ENCODE measurements around the gene CHI3L1. TPM values are rescaled to one million over a fixed set of nuclear protein-coding genes. Genes with fewer than 3 reads are reported as not detected.

Gene CHI3L1
- total and polyA plus RNA-seq, 2 donors from 2014 or later = 49.5 to 96.6 TPM

- no peaks in the 10 kb centered on the region for H3K36me3 ChIP-seq (ENCODE audit: control insufficient read depth in 2 of 3, insufficient read depth in 3 of 3, low read length in 3 of 3)
Measured at GRCh38 chr1:203181586-203182386, 4.7 kb downstream of the CHI3L1 start.

GRCh38 chr1:203180611-203181330, 5.7 kb downstream of the CHI3L1 start:
- DNase-seq = no peak
- Histone ChIP-seq H3K9ac (ENCODE audit: low read length in 3 of 3) (no peak overlapping the region), H3K4me1 (ENCODE audit: control insufficient read depth in 2 of 3, insufficient read depth in 2 of 3, low read depth in 1 of 3, low read length in 3 of 3) (peaks cover 2 to 11% (median 4%) of the 10 kb centered on the region in 3 donors), H3K27ac (ENCODE audit: low read depth in 2 of 2, low read length in 2 of 2) (no peak overlapping the region), H3K4me3 (ENCODE audit: low read length in 3 of 3) (no peak overlapping the region), H3K27me3 (ENCODE audit: control insufficient read depth, insufficient read depth, low read length) (no peaks in the 10 kb centered on the region), H3K36me3 (ENCODE audit: control insufficient read depth in 2 of 3, insufficient read depth in 3 of 3, low read length in 3 of 3) (no peaks in the 10 kb centered on the region), H3K9me3 (ENCODE audit: control insufficient read depth in 2 of 3, insufficient read depth in 1 of 3, low read length in 3 of 3) (no peaks in the 10 kb centered on the region)
- intact Hi-C loops (cut with DNase I) = no loop called here
- no peak for TF ChIP-seq CTCF (IDR thresholded peaks at IDR 0.05; ENCODE audit: borderline replicate concordance, extremely low read depth, insufficient read depth)
- no peak for FAIRE-seq

More at GRCh38 chr1:203181586-203182386, 4.7 kb downstream of the CHI3L1 start:
- H3K27ac ChIP-seq (ENCODE audit: low read depth in 2 of 2, low read length in 2 of 2) = no peak overlapping the region
- TF ChIP-seq CTCF (IDR thresholded peaks at IDR 0.05; ENCODE audit: borderline replicate concordance, extremely low read depth, insufficient read depth) = no peak
- FAIRE-seq = no peak
- no peaks in the 10 kb centered on the region for H3K27me3 ChIP-seq (ENCODE audit: control insufficient read depth, insufficient read depth, low read length)
- DNase-seq = no peak
- no peak overlapping the region for H3K9ac ChIP-seq (ENCODE audit: low read length in 3 of 3)
- peaks cover 0 to 6% (median 2%) of the 10 kb centered on the region in 3 donors for H3K4me1 ChIP-seq (ENCODE audit: control insufficient read depth in 2 of 3, insufficient read depth in 2 of 3, low read depth in 1 of 3, low read length in 3 of 3)
- intact Hi-C loops (cut with DNase I) = no loop called here
- H3K9me3 ChIP-seq (ENCODE audit: control insufficient read depth in 2 of 3, insufficient read depth in 1 of 3, low read length in 3 of 3) = no peaks in the 10 kb centered on the region
- H3K4me3 ChIP-seq (ENCODE audit: low read length in 3 of 3) = no peak overlapping the region

- FAIRE-seq (no peak), DNase-seq (no peak)
- H3K4me3 ChIP-seq (ENCODE audit: low read length in 3 of 3) = no peak overlapping the region
- no peak for TF ChIP-seq CTCF (IDR thresholded peaks at IDR 0.05; ENCODE audit: borderline replicate concordance, extremely low read depth, insufficient read depth)
- H3K27ac ChIP-seq (ENCODE audit: low read depth in 2 of 2, low read length in 2 of 2) = no peak overlapping the region
- peaks cover 2 to 11% (median 4%) of the 10 kb centered on the region in 3 donors for H3K4me1 ChIP-seq (ENCODE audit: control insufficient read depth in 2 of 3, insufficient read depth in 2 of 3, low read depth in 1 of 3, low read length in 3 of 3)
- intact Hi-C loops (cut with DNase I) = no loop called here
- H3K27me3 ChIP-seq (ENCODE audit: control insufficient read depth, insufficient read depth, low read length) = no peaks in the 10 kb centered on the region
- no peak overlapping the region for H3K9ac ChIP-seq (ENCODE audit: low read length in 3 of 3)
- H3K9me3 ChIP-seq (ENCODE audit: control insufficient read depth in 2 of 3, insufficient read depth in 1 of 3, low read length in 3 of 3) = no peaks in the 10 kb centered on the region
- H3K36me3 ChIP-seq (ENCODE audit: control insufficient read depth in 2 of 3, insufficient read depth in 3 of 3, low read length in 3 of 3) = no peaks in the 10 kb centered on the region
Measured at GRCh38 chr1:203179667-203180005, 6.9 kb downstream of the CHI3L1 start.
